Right lobe of liver (tissue), 4 donors: ENCODE results near the gene TOM1L2.

ENCODE experiments used
- CTCF ChIP-seq, 4 donors: fragments of 200-600 bp in 3 of 4; fragments of 450-650 bp in 1 of 4; IDR thresholded peaks; one replicate each; pipeline versions ENCODE4 v1.5.1 to v1.8.0; 2016 to 2022; ENCODE audit warnings: antibody characterized with exemption in 4 of 4, mild to moderate bottlenecking in 2 of 4
- POLR2A ChIP-seq: fragments of 450-650 bp; IDR thresholded peaks from one replicate; pipeline ENCODE4 v1.6.1; 2017; ENCODE audit warnings: antibody characterized with exemption, mild to moderate bottlenecking
- donor health status: DM: no; HTN: no; CAD: no.
- donor health status: DM: no; HTN: no; CAD: no.
- donor health status: DM: no; HTN: yes; CAD: no.

GRCh38 chr17:17826942-17827785, 145.0 kb downstream of the TOM1L2 start:
- TF ChIP-seq CTCF (IDR thresholded peaks at IDR 0.05) = no peak
- no peak for TF ChIP-seq POLR2A
